GM12873 (cell line): ENCODE data around the gene NDUFB4.

Experiments used
- TF ChIP-seq, protein P1 (sequence below): IDR thresholded peaks from 2 replicates; pipeline ENCODE4 v1.5.1; 2012; ENCODE audit warnings: low read depth, mild to moderate bottlenecking, moderate library complexity, low read length, control low read depth; ENCODE audit not compliant: insufficient read depth; ENCODE audit errors: missing control alignments

Gene NDUFB4

DNA sequence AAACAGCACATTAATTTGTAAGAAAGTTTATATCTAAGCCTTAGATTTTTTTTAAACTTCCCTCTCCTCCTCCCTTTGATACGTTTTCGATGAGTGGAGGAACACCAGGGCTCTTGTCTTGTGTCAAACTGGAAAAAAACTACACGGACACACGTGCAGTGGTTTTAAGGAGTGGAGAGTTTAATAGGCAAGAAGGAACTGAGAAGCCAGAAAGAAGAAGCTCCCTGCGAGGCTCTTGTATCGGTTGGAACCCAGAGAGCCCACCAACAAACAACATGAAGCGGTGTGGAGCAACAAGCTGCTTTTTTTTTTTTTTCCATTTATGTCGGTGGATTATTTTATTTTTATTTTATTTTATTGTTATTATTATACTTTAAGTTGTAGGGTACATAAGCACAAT is 18.6 kb downstream of the NDUFB4 start:
- TF ChIP-seq, protein P1, sequence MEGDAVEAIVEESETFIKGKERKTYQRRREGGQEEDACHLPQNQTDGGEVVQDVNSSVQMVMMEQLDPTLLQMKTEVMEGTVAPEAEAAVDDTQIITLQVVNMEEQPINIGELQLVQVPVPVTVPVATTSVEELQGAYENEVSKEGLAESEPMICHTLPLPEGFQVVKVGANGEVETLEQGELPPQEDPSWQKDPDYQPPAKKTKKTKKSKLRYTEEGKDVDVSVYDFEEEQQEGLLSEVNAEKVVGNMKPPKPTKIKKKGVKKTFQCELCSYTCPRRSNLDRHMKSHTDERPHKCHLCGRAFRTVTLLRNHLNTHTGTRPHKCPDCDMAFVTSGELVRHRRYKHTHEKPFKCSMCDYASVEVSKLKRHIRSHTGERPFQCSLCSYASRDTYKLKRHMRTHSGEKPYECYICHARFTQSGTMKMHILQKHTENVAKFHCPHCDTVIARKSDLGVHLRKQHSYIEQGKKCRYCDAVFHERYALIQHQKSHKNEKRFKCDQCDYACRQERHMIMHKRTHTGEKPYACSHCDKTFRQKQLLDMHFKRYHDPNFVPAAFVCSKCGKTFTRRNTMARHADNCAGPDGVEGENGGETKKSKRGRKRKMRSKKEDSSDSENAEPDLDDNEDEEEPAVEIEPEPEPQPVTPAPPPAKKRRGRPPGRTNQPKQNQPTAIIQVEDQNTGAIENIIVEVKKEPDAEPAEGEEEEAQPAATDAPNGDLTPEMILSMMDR, result no peak

DNA sequence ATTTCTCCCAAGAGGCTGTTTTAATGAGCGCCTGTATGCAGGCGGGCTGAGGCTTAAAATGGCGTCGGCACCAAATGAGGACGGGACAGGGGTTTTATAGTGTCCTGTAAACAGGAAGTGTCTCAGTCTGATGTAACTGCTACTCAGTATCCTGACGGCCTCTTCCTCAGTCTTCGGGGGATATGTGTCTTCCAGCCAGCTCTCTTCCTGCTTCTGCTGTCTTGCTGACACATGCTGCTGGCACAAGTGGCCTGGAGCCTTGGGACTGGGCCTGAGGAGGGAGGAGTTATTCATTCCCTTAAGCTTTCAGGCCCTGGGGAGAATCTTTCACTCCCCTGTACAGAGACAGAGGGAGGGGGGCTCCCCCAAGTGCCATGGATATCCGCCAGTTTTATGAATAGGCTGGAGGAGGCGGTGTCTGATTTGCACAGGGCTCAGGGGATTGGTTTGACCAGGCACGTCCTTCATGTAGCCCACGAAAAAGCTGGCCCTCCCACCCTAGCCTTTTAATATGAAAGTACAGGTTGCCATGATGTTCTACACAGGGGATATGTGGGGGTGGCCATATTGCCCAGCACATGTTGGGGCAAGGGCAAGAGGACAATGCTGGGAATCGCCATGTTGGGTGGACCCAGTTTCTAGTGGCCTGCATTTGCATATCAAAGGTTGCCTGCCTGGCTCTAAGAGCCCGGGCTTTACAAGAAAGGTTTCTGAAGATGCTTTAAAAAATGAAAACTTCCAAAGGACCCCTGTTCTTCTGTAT is 19.9 kb downstream of the NDUFB4 start:
- TF ChIP-seq, protein P1, result no peak

DNA sequence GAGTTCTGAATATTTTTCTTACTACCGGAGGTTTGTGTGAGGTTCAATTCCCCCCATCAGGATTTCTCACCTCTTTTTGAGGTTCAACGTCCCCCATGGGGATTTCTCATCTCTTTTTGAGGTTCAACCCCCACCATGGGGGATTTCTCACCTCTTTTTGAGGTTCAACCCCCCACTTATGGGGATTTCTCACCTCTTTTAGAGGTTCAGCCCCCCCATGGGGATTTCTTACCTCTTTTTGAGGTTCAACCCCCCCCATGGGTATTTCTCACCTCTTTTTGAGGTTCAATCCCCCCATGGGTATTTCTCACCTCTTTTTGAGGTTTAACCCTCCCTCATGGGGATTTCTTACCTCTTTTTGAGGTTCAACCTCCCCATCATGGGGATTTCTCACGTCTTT is 26.3 kb downstream of the NDUFB4 start:
- TF ChIP-seq, protein P1, result no peak

DNA sequence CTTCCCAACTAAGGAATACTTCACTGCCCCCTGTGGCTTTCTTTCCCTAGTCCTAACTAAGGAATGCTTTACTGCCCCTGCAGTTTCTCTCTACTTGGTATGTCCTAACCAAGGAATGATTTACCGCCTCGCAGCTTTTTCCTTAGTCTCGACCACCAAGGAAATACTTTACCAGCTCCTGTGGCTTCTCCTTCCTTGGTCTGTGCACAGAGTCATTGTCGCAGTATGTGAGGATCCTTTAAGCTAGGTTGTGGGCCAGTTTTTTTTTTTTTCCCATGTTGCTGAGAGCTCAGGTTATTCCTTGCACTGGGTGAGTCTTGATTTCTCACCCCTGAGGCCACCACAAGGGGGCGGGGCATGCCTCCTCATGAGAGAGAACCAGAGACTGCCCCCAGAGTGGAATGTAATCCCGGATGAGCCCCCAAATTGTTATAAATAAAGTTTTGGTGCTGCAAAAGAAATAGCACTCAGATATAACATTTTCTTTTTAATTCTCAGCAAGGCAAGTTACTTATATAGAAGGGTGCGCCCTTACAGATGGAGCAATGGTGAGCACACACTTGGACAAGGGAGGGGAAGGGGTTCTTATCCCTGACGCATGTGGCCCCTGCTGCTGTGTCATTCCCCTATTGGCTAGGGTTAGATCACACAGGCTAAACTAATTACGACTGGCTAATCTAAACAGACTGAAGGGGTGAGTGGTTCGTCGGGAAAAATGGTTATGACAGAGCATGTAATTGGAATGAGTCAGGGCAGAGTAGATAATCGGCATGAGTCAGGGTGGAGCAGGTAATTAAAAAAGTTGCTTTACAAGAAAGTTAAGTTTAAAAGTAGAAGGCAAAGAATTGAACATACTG is 27.0 kb downstream of the NDUFB4 start:
- TF ChIP-seq, protein P1, result peak; percentile 44

DNA sequence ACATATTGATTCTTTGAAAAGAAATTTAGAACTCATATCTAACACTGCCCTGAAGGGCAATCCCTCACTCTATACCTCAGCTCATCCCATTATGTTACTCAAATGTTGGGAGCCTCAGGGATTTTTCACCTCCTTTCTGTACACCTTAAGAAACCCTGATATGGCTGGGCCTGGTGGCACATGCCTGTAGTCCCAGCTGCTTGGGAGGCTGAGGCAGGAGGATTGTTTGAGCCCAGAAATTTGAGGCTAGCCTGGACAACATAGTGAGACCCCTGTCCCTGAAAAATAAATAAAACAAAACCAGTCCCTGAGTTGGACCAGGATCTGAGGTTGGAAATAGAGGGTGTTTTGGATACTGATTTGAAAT is 27.6 kb downstream of the NDUFB4 start:
- TF ChIP-seq, protein P1, result no peak

DNA sequence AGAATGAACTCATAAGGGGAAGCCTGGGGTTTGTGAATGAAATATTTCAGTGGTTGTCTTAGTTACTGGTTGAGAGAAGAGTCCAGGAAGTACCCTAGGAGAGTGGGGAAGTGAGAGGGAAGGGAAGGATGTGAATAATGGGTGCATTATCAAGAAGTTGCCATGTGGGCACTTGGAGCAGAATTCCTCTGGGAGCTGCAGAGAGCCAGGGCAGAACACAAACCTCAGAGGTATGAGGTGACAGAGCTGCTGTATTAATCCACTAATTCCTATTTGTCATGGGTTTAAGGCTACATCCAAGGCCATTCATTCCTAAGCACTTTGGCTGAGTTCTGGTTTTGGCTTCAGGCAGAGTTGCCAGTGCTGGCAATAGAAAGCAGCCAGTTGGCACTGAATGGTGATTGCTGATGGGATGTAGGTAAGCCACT is 29.0 kb downstream of the NDUFB4 start:
- TF ChIP-seq, protein P1, result no peak

DNA sequence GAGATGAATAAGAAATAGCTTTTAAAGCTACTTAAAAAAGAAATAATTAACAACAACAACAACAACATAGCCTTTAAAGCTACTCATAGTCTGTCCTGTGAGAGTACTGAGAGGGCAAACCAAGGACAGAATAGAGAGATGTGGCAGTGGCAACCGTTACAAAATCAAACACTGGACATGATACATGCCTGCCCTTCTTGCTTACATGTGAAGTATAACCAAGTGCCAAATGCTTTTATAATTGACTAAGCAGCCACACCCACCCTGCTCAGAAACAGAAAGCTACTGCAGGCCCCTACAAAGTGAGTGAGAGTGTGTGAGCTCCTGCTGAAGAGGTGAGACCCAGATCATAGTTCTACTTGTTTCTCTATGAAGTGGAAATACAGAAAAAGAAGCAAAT is 38.4 kb downstream of the NDUFB4 start:
- TF ChIP-seq, protein P1, result no peak
